NCI-H1436 (cell line): Measurements from ENCODE around the gene PDF.
"Not testable (repeated sequence)": the region's sequence is repeated elsewhere in the genome, so short reads cannot be mapped to it uniquely, and the experiment has no call there.

ENCODE experiments used
- DNase-seq: peaks from one replicate; lab custom pipeline; 2025; lab: John Stamatoyannopoulos, UW

The PDF gene

DNA sequence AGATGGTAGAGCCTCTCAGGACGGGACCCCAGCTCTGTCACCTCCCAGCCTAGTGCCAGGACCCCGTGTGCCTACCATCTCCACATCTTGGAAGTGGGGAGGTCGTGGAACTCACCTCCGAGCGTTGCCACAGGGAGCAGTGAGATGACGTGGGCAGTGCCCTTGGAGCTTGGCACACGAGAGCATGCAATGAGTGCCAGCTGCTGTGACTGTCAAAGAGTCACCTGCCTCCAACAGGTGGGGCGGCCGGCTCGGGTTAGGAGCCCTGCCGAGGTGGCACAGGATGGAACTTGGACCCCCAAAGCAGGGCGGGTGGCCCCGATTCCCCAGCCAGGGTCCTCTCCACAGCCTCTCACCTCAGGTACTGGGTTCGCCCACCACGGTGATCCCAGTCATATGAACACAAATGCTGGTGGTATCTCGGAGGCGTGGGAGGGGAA lies 13.8 kb downstream of the PDF start:
- DNase-seq: no peak

DNA sequence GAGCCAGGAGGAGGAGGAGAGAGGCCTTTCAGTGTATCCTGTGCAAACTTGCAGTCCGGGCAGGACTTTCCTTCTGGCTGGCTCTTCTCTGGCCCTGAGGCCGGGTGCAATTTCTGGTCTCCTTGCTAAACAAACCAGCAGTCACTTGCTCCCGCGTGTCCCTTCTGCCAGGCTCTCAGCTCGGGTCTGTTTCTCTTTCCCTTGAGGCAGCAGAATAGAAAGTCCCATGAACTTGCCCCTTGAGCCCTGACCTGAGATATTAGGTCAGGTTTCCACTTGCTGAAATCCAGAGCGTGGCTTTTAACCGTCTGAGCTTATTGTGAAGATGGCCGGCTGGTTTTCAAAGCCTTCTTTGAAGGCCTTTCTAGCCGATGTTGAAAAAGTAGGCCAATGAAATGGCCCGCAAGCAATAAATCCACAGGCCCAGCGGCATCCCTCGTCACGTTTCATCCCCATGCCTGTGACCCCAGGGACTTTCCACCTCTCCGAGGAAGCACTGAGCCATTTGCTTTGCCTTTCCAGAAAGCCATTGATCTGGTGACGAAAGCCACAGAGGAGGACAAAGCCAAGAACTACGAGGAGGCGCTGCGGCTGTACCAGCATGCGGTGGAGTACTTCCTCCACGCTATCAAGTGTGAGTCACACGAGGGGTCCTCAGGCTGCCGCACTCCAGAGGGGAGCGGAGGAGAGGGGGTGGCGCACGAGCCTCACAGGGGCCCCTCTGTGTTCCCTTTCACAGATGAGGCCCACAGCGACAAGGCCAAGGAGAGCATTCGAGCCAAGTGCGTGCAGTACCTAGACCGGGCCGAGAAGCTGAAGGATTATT lies 14.7 kb downstream of the PDF start:
- no peak for DNase-seq

DNA sequence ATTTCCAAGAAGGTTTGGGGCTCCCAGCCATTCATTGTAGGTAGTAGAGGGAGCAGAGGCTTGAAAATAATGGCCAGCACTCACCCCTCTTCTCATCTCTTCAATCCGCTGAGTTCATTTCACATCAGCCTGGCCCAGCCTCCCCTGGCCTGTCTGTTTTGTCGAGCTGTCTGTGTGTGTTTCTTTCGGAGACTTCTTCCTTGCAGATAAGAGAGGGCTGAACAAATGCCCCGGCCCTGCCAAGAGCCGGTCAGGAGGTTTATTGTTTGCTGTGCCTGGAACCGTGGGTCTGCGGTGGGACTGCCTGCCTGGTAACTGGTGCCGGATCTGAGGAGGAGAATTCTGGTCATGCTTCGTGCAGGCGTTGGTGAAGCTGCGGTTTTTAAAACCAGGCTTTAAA lies 15.9 kb downstream of the PDF start:
- no peak for DNase-seq

DNA sequence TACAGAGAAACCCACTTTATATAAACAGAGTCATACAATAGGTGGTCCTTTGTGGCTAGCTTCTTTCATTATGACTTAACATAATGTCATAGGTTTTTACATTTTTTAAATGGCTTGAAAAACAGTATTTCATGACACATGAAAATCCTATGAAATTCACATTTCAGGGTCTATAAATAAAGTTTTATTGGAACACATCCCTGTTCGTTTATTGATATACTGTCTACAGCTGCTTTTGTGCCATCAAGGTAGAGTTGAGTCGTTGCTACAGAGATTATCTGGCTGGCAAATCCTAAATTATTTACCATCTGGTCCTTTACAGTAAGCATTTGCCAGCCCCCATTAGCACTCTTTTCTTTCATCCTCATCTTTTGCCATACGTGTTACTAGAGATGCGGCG lies 16.9 kb downstream of the PDF start:
- DNase-seq: no peak

DNA sequence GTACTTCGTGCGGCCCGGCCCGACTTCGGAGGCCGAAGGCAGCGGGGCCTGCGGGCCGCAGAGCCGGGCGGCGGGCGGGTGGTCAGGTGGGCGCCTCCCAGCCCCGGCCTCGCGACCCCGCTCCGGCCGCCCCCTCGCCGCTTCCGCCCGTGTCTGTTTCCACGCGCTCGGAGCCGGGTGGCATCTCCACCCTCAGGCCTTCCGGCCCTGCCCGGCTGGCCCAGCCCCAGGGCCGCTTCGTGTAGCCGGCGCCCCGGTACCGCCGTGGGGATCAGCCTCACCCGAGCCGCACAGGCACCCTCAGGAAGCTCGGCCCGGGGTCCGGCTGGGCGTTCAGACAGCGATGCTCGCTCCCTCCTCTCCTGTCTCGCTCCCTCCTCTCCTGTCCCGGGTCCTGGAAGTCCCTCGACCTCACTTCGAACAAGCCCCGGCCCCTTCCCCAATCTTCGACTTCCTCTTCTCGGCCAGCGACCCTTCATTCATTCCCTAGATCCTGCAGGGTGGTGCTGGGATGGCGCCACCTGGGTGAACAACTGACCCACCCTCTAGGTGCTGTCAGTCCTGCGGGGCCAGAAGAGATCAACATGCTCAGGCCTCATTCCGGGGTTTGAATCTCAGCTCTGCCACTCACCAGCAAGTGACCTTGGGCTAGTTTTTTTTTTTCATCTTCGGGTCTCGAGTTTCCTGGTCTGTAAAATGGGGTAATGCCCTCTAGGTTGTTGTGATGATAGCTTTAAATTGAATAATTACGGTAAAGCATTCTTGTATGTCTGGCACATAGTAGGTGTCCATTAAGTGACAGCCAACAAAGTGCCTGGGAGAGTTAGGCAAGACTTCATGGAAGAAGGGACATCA lies 18.6 kb downstream of the PDF start:
- DNase-seq: no peak

DNA sequence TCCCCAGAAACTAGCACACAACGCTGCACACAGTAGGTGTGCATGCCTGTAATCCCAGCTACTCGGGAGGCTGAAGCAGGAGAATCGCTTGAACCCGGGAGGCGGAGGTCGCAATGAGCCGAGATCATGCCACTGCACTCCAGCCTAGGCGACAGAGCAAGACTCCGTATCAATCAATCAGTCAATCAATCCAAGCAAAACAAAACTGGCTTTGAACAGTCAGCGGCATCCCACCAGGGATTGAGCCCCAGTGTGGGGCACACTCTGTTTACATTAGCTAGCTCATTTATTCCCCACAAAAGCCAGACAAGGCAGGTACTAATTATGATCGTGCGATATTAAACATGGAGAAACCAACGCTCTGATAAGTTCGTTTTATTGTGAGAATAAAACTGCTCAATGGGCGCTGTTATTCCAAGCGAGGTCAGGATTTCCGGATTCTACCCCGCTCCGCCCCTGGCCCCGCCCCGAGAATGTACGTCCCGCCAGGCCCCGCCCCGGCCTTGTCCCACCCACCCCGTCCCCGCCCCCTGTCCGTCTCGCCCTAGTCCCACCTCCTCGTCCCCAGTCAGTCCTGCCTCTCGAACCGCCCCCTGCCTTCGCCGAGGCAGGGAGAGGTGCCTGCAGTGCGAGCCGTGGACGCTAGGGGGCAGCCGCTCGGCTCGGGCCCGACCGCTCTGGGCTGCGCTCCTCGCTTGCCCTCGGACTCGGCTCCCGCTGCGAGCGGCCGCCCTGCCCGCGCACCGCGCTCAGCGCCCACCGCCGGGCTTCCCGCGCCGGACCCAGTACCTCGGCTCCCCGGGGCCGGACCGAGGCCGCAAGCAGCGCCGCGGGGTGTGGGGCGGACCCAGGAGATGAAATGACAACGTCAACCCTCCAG lies 19.5 kb downstream of the PDF start, which contains the start of gene VPS4A:
Gene VPS4A, plus strand, starts transcription at position 698 of the 880 bp plus-strand sequence. Its CDS starts 162 bp downstream, at position 860.
- peak; percentile 94 for DNase-seq

DNA sequence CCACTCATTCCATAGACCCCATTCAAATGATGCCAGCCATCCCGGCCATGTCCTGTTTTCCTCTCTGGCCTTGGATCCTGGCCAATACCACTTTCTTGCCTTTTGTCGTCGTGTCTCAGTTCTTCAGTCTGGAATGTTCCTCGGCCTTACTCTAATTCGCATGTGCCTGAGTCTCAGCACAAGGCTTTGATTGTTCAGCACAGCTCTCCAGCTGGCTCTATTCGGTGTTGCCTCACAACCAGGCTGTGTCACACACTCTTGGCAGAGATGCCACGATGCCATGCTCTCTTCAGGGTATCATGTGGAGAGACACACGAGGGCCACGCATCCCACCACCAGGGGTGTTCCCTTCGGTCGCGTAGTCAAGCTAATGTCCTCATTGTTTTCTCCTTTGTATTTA lies 21.1 kb downstream of the PDF start:
- no peak for DNase-seq

DNA sequence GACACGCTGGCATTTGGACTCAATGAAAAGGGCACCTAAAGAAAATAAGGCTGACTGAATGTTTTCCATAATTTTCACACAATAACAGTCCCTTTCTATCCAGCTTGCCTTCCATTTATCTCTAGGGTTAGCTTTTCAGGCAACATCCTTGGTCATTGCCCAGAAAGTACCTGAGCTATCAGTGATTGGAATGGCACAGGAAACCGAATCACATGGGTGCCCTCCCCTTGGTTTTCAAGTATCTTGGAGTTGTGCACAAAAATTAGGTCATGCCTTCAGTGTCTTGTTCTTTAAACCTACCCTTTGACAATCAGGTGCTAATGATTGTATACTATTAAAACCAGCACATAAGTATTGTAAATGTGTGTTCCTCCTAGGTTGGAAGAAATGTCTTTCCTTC lies 22.5 kb downstream of the PDF start:
- DNase-seq: no peak

DNA sequence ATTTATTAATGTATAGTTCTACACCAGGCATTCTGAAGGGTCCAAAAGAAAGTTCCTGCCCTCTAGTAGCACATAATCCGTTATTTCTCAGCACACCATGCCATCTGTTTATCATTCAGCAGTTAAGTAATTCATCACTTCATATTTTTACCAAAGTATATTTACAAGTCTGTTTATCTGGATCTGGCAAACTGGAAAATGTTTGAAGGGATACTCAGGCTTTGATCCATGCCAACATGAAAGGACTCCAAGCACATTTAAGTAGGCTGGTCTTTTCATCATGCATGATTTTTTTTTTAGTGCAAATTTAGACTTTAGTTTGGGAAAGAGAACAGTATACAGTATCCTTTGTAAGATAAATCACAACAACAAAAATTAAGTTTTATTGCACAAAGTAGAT lies 23.3 kb downstream of the PDF start:
- no peak for DNase-seq

DNA sequence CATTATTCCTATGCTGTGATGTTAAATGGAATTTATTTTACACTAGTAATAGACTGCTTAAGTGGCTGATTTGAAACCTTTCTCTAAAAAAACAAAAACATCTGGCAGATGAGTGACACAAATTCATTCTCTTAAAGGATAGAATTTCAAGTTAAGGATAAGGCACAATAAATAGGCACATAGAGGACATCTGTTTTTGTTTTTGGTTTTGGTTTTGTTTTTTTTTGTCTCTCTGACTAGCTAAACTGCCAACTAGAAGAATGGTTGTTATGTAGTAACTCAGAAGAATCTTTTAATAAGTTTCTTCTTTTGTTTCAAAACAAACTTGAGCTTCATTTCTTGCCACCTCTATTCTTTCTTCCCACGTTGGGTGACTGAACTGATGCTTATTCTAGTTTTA lies 24.4 kb downstream of the PDF start:
- DNase-seq: no peak

DNA sequence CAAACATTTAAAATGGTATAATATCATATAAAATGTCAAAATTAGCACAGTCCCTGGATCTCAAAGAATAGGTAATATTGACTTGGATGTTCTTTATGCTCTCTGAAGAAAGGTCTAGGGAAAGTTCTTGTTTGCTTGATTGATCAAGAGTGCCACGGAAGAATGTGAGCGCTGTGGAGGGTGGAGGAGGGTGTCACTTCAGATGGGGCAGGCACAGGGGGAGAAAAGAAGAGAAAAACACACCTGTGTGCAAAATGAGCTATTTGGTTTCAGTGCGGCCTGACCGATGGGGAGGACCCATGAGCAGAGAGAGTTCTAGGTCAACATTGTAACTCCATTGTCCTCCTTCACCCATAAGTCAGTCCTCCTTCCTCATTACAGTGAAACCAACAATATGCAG lies 28.1 kb downstream of the PDF start:
- no peak for DNase-seq

DNA sequence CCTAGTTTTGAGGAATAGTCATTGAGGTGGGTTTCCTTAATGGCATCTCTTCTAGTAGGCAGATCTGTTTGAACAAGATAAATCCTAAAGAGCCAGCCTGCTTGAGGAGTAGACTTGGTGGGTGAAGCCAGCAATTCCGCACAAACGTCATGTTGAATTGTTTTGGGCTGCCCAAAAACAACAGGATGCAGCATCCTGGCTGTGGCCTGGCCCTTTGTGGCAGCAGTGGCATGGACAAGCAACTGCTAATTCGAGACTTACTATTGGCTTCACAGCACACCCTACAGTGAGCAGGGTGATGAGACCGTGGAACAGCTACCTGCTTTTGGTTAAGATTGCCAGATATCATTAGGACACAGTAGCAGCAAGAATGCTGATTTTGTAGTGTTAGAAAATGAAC lies 28.5 kb downstream of the PDF start:
- DNase-seq: no peak

DNA sequence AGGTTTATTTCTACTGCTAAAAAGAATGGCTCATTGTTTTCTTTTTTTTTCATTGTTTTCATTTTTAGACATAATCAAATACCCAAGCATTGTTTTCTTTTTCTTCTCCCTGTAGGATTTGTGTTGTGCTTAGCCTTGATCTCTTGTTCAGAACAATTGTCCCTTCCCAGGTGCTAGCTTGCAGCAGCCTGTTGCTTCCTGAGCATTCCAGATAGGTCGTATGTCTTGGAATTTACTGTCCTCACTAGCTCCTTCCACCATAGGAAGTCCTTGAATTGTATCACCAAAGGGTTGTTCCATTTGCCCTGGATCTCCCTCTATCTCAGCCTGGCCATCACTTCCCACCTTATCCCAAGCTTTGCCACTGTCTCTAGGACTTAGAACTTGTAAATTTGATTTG lies 29.2 kb downstream of the PDF start:
- DNase-seq: no peak

DNA sequence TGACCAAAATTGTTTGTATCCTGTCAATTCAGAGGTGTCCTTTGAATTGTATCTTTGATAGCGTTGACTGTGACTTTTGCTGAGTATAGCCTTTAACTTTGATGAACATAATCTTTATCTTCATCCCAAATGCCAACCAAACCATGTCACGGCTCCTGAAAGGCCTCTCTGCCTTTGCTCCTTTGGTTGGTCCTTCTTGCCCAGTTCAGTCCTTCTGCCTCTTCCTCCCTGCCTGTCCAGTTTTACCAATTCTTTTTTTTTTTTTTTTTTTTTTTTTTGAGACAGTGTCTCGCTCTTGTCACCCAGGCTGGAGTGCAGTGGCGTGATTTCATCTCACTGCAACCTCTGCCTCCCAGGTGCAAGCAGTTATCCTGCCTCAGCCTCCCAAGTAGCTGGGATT lies 32.1 kb downstream of the PDF start:
- DNase-seq: no peak

DNA sequence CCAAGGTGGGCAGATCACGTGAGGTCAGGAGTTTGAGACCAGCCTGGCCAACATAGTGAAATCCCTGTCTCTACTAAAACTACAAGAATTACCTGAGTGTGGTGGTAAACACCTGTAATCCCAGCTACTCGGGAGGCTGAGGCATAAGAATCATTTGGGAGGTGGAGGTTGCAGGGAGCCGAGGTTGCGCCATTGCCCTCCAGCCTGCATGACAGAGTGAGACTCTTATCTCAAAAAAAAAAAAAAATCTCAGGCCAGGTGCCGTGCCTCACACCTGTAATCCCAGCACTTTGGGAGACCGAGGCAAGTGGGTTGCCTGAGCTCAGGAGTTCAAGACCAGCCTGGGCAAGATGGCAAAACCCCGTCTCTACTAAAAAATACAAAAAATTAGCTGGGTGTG lies 33.6 kb downstream of the PDF start:
- DNase-seq: not testable (repeated sequence)

DNA sequence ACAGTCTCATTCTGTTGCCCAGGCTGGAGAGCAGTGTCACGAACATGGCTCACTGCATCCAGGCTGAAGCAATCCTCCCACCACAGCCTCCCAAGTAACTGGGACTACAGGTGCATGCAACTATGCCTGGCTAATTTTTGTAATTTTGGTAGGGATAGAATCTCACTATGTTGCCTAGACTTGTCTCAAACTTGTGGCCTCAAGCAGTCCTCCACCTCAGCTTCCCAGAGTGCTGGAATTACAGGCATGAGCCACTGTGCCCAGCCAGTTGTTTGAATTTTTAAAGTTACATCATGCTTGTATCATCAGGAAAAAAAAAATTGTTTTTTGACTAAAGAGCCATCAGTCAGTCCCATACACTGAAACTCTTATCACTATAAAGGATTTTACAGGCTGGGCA lies 36.3 kb downstream of the PDF start:
- no peak for DNase-seq

DNA sequence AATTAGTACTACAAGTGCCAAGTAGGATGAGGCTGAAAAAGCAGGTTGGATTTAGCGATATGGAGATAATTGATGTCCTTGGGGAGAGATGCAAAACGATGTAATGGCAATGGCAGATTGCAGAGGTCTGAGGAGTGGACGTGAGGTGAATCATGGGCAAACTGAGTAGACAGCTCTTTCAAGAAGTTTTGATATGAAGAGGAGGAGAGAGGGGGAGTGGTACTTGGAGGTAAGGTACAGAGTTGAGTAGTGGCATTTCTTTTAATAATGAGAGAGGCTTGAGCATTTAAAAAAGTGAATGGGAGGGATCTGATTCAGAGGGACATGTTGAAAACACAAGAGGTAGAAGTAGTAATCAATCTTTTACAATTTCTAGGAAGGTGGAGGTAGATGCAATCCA lies 37.0 kb downstream of the PDF start:
- DNase-seq: no peak

DNA sequence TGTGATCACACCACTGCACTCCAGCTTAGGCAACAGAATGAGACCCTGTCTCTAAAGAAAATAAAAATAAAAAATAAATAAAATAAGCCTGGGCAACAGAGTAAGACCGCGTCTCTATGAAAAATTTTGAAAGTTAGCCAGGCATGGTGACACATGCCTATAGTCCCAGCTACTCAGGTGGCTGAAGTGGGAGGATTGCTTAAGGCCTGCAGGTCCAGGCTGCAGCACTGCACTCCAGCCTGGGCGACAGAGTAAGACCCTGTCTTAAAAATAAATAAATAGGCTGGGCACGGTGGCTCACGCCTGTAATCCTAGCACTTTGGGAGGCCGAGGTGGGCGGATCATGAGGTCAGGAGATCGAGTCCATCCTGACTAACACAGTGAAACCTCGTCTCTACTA lies 38.7 kb downstream of the PDF start:
- not testable (repeated sequence) for DNase-seq

DNA sequence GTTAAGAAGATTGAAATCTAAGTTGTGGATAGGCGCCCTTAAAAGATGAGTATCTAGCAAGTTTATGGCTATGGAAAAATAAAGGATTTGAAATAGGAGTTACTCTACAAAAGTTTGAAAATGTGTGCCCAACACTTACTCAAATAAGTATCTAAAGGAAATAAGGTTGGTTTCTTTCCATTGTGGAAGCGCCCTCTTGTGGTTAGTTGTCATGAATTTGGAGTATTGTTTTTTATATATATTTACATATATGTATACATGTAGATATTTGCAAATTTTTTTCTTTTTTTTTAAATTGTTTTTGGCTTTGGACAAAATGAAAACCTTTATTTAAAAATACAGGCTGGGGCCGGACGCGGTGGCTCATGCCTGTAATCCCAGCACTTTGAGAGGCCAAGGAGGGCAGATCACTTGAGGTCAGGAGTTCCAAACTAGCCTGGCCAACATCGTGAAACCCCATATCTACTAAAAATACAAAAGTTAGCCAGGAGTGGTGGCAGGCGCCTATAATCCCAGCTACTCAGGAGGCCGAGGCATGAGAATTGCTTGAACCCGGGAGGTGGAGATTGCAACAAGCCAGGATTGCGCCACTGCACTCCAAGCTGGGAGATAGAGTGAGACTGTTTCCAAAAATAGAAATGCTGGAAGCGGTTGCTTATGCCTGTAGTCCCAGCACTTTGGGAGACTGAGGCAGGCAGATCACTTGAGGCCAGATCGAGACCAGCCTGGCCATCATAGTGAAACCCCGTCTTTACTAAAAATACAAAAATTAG lies 43.3 kb downstream of the PDF start:
- DNase-seq: peak; percentile 51

DNA sequence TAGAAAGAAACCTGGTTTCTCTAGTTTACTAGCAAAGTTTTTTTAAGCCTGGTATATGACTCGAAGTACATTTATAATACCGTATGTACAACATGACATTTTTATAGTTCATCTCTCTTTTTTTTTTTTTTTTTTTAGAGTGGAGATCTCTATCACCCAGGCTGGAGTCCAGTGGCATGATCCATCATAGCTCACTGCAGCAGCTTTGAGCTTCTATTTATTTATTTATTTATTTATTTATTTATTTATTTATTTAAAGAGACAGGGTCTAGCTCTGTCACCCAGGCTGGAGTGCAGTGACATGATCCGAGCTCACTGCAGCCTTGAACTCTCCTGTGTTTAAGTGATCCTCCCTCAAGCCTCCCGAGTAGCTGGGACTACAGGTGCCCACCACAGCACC lies 45.1 kb downstream of the PDF start:
- DNase-seq: no peak

DNA sequence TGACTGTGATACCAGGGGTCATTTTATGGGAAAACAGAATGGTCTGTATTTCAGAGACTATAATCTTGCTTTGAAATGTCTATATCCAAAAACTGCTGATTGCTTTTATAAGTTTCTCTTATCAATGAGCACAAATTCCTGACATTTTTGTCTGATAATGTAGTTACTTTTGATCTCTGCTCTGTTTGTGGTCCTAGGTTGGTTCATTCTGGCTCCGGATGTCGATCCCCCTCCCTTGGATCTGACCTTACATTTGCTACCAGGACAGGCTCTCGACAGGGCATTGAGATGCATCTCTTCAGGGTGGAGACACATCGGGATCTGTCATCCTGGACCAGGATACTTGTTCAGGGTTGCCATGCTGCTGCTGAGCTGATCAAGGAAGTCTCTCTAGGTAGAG lies 46.5 kb downstream of the PDF start:
- no peak for DNase-seq
